ENCODE data around the gene ST3GAL3. TPM values are rescaled to one million over a fixed set of nuclear protein-coding genes. Genes with fewer than 3 reads are reported as not detected.

ST3GAL3 gene
- total and polyA plus RNA-seq, 2 donors (not counting 3 experiments of a cell fraction or from before 2014, with no cell fraction given): 14.3 to 35.8 TPM

- Histone ChIP-seq H3K27ac (ENCODE audit: insufficient read depth, low read depth, low read length) (no peak overlapping the region), H3K4me2 (ENCODE audit: insufficient read depth, low read length) (no peak overlapping the region), H3K9me1 (replicated peaks; ENCODE audit: control insufficient read depth, extremely low read depth, insufficient read depth, low read length) (no peaks in the 10 kb centered on the region), H3K4me3 (replicated peaks in 1 of 3; ENCODE audit: insufficient read depth in 1 of 3, low read depth in 1 of 3, low read length in 3 of 3) (no peak overlapping the region), H3K27me3 (ENCODE audit: control insufficient read depth in 2 of 2, insufficient read depth in 2 of 2, low read length in 2 of 2) (no peaks in the 10 kb centered on the region), H4K20me1 (replicated peaks; ENCODE audit: control insufficient read depth, extremely low read depth, insufficient read depth, low read length) (no peaks in the 10 kb centered on the region), H3K9ac (replicated peaks; ENCODE audit: extremely low read depth, insufficient read depth, low read length) (no peak overlapping the region), H3K36me3 (ENCODE audit: control insufficient read depth in 2 of 2, extremely low read depth in 1 of 2, insufficient read depth in 2 of 2, low read length in 2 of 2) (peaks cover 0 to 5% of the 10 kb centered on the region in 2 experiments), H2AFZ (ENCODE audit: low read depth, low read length) (no peak overlapping the region), H3K9me3 (replicated peaks; ENCODE audit: control insufficient read depth, insufficient read depth, low read length) (no peaks in the 10 kb centered on the region), H3K79me2 (ENCODE audit: control insufficient read depth, insufficient read depth, low read length) (no peaks in the 10 kb centered on the region), H3K4me1 (ENCODE audit: control insufficient read depth, extremely low read depth, insufficient read depth, low read length) (no peaks in the 10 kb centered on the region)
- no TSS peak for BruUV-seq (replicated peaks)
- intact Hi-C loops (cut with micrococcal nuclease) (no loop called here), dilution Hi-C loops (cut with MboI; ENCODE audit: extremely low pct_ligation_motif_present, low sequenced_read_pairs) (no loop called here)
- POLR2A ChIA-PET: no interaction called here
- TF ChIP-seq GATA2 (IDR thresholded peaks at IDR 0.05; ENCODE audit: insufficient read depth, insufficient read length, low read depth, low read length): no peak
- no peak for TF ChIP-seq MYC (IDR thresholded peaks at IDR 0.05; ENCODE audit: low read depth, low read length)
- no peak for TF ChIP-seq CTCF (IDR thresholded peaks at IDR 0.05; ENCODE audit: extremely low read depth in 1 of 2, insufficient read depth in 1 of 2, low read depth in 1 of 2, low read length in 2 of 2)
- TF ChIP-seq POLR2A (IDR thresholded peaks at IDR 0.05; ENCODE audit: low read depth, low read length): no peak
- no peak for TF ChIP-seq FOS (IDR thresholded peaks at IDR 0.05; ENCODE audit: borderline replicate concordance, insufficient read depth, low read length)
- TF ChIP-seq MAX (IDR thresholded peaks at IDR 0.05; ENCODE audit: insufficient read depth, insufficient read length): no peak
- CTCF ChIA-PET: no interaction called here
- no peak for DNase-seq (ENCODE audit: low read depth, low spot score)
- no peak for FAIRE-seq
These were observed 197.6 kb downstream of the ST3GAL3 start for GRCh38 chr1:43904660-43905551.
